ENCODE results near the gene TBC1D10A. TPM values are rescaled to one million over a fixed set of nuclear protein-coding genes. Genes with fewer than 3 reads are reported as not detected.

Gene TBC1D10A
- total and polyA plus RNA-seq, 11 donors = 4.3 to 10.1 (median 7.1) TPM

DNA sequence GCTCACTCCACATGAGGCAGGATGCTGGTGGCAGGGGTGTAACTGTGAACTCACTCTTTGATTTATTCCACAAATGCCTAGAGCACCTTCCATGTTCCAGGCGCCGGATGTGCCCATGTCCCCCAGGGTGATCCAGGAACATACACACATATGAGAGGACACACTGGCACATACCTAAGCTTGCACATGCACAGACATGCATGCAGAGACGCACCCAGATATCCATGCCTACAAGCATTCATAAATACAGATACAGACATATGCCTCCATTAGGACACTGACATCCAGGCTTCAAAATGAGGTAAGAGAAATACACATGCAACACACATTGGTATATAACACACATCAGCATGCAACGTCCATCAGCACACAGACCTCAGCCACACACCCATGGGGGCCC lies 64.6 kb downstream of the TBC1D10A start:
- no peaks in the 10 kb centered on the region for H3K36me3 ChIP-seq
- ATAC-seq = no peak
- peaks cover 0 to 12% (median 0%) of the 10 kb centered on the region in 9 donors for H3K27me3 ChIP-seq
- no peak for DNase-seq
- H3K4me3 ChIP-seq = no peak overlapping the region
- no peaks in the 10 kb centered on the region for H3K9me3 ChIP-seq
- WGBS, 4 donors = 82 to 98% (median 87%) methylated on average over 4 of the region's 4 CpGs
- intact Hi-C loops (cut with DNase I) = loop anchor here in 8 of 10 donors (2.0 to 10.0 kb wide), 5 partner anchors 25 to 223 kb away; partner anchors contain the start of gene RNF215 (in 4 of the 8)
- TF ChIP-seq, protein P1, sequence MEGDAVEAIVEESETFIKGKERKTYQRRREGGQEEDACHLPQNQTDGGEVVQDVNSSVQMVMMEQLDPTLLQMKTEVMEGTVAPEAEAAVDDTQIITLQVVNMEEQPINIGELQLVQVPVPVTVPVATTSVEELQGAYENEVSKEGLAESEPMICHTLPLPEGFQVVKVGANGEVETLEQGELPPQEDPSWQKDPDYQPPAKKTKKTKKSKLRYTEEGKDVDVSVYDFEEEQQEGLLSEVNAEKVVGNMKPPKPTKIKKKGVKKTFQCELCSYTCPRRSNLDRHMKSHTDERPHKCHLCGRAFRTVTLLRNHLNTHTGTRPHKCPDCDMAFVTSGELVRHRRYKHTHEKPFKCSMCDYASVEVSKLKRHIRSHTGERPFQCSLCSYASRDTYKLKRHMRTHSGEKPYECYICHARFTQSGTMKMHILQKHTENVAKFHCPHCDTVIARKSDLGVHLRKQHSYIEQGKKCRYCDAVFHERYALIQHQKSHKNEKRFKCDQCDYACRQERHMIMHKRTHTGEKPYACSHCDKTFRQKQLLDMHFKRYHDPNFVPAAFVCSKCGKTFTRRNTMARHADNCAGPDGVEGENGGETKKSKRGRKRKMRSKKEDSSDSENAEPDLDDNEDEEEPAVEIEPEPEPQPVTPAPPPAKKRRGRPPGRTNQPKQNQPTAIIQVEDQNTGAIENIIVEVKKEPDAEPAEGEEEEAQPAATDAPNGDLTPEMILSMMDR (IDR thresholded peaks at IDR 0.05) = no peak
- no peak for TF ChIP-seq POLR2A (IDR thresholded peaks at IDR 0.05)
- no peak overlapping the region for H3K27ac ChIP-seq
- peaks cover 0 to 34% (median 0%) of the 10 kb centered on the region in 12 donors for H3K4me1 ChIP-seq

DNA sequence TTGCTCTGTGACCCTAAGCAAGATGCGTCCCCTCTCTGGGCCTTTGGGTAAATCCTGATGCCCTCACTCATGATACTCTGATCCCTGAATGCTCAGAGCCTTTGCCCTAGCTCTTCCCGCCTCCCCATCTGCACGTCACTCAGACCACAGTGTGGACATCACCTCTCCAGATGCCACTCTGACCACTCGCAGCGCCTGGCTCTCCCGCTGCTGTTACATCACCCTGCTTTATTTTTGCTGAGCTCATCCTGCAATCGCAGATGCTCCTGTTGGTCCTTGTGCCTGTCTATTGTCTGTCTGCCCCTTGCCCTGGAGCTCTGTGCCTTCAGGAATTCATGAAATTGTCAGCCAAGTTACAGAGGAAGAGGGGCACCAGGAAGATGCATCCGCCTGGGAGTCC lies 65.6 kb downstream of the TBC1D10A start:
- H3K36me3 ChIP-seq = no peaks in the 10 kb centered on the region
- intact Hi-C loops (cut with DNase I) = loop anchor here in 2 of 10 donors (10.0 kb wide), 1 partner anchor 224 kb away; no protein-coding TSS in a partner anchor
- H3K9me3 ChIP-seq = no peaks in the 10 kb centered on the region
- no peak for TF ChIP-seq POLR2A (IDR thresholded peaks at IDR 0.05)
- TF ChIP-seq, protein P1 (IDR thresholded peaks at IDR 0.05) = no peak
- H3K27me3 ChIP-seq = peaks cover 0 to 12% (median 0%) of the 10 kb centered on the region in 9 donors
- no peak overlapping the region for H3K4me3 ChIP-seq
- H3K27ac ChIP-seq = no peak overlapping the region
- 76 to 85% (median 82%) methylated on average over 8 of the region's 8 CpGs for WGBS, 4 donors
- H3K4me1 ChIP-seq = peaks cover 0 to 39% (median 3%) of the 10 kb centered on the region in 12 donors
- DNase-seq (no peak), ATAC-seq (no peak)

DNA sequence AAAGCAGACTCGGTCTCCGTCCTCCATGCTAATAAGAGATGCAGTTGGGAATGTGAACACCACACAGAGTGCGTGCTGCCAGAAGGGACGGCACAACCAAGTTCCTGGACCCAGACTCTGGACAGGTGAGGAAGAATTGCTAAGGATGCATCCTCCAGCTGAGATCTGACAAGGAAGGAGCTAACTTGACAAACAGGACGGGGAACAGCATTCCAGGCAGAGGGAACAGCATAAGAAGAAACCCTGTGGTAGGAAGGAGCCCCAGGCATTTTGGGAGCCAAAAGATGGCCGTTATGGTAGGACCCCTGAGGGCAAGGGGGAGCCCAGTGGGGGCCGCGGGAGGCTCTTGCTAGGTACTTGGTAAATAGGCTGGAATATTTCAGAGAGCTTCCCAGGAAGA lies 66.1 kb downstream of the TBC1D10A start:
- WGBS, 4 donors = 73 to 89% (median 86%) methylated on average over 8 of the region's 8 CpGs

DNA sequence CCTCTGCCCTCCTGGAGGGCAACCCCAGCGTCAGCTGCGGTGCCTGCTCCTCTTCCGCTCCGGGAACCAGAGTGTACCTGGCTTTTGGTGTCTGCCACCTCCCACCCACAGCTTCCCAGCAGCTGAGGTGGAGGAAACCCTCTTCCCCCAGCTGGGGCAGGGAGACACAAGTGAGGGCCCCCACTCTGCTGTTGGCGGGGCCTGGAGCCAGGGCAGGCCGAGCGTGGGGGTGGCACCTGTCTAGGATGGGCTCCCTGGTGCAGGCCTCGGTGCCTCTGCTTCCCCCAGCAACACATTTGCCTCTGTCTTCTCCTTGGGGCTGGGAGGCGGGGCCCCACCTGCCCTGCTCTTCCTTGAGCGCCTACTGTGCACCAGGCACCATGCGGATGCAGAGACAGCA lies 66.5 kb downstream of the TBC1D10A start:
- intact Hi-C loops (cut with DNase I) = loop anchor here in 2 of 10 donors (10.0 kb wide), 1 partner anchor 225 kb away; no protein-coding TSS in a partner anchor
- WGBS, 4 donors = 87 to 92% (median 88%) methylated on average over 7 to 11 of the region's 11 CpGs
- no peak for TF ChIP-seq POLR2A (IDR thresholded peaks at IDR 0.05)
- TF ChIP-seq, protein P1 (IDR thresholded peaks at IDR 0.05) = no peak
- DNase-seq = peak in 1 of 5 donors; percentile 23
- no peak for ATAC-seq
- H3K27ac ChIP-seq = no peak overlapping the region
- no peak overlapping the region for H3K4me3 ChIP-seq
- H3K9me3 ChIP-seq = no peaks in the 10 kb centered on the region
- H3K36me3 ChIP-seq = no peaks in the 10 kb centered on the region
- peaks cover 0 to 41% (median 6%) of the 10 kb centered on the region in 12 donors for H3K4me1 ChIP-seq
- H3K27me3 ChIP-seq = peaks cover 0 to 12% (median 0%) of the 10 kb centered on the region in 9 donors

More for the DNA sequence above, 66.1 kb downstream of the TBC1D10A start:
- ATAC-seq = no peak
- DNase-seq = no peak
- H3K27ac ChIP-seq = no peak overlapping the region
- no peaks in the 10 kb centered on the region for H3K9me3 ChIP-seq
- H3K27me3 ChIP-seq = peaks cover 0 to 12% (median 0%) of the 10 kb centered on the region in 9 donors
- intact Hi-C loops (cut with DNase I) = loop anchor here in 2 of 10 donors (10.0 kb wide), 1 partner anchor 224 kb away; no protein-coding TSS in a partner anchor
- peaks cover 0 to 44% (median 5%) of the 10 kb centered on the region in 12 donors for H3K4me1 ChIP-seq
- TF ChIP-seq, protein P1 (IDR thresholded peaks at IDR 0.05) = no peak
- TF ChIP-seq POLR2A (IDR thresholded peaks at IDR 0.05) = no peak
- H3K36me3 ChIP-seq = no peaks in the 10 kb centered on the region
- no peak overlapping the region for H3K4me3 ChIP-seq
